HepG2 (cell line): ENCODE data around the gene ZNF385B. TPM values are rescaled to one million over a fixed set of nuclear protein-coding genes. Genes with fewer than 3 reads are reported as not detected.

Experiments used
- ATAC-seq: fragments of 200-7000 bp; cut with Tn5 transposase; 3 replicates; pipeline ENCODE4 v1.9.1; 2020; ENCODE audit warnings: mild to moderate bottlenecking, moderate library complexity
- BruUV-seq: library from RNA; stranded (reverse); fragments of 400-500 nt; replicated peaks from 2 replicates; lab custom pipeline; 2021; lab: Mats Ljungman, UMichigan
- CTCF ChIA-PET: fragments of 300-600 bp; formaldehyde crosslinking; extraction: SDS; loops from one replicate; lab custom pipeline; 2021; ENCODE audit warnings: low total read pairs, inconsistent platforms, low intra/inter-chr PET ratio; lab: Yijun Ruan, JAX
- POLR2A ChIA-PET: fragments of 350-600 bp; sonication (Branson Sonifier 250); formaldehyde crosslinking; loops from one replicate; lab custom pipeline; 2020; ENCODE audit warnings: antibody characterized with exemption, inconsistent platforms; lab: Yijun Ruan, JAX
- DNase-seq: peaks from one replicate; pipeline ENCODE4 v3.0.0-alpha.2; 2015; ENCODE audit warnings: low spot score
- FAIRE-seq: peaks from 3 replicates; lab custom pipeline; 2011; peaks lifted over from hg19 to GRCh38; lab: Jason Lieb, UNC
- H2AFZ ChIP-seq: one replicate; pipeline ENCODE4 v1.6.1; 2011; ENCODE audit warnings: low read length, inconsistent platforms
- H3K27ac ChIP-seq: fragments of 300-600 bp; 3 replicates; pipeline ENCODE4 v1.8.0; 2011; ENCODE audit warnings: mixed run types, mild to moderate bottlenecking, mixed read lengths, low read length, inconsistent platforms; ENCODE audit not compliant: insufficient read depth; ENCODE audit errors: extremely low read length
- H3K27me3 ChIP-seq, 2 experiments: fragments of 200-600 bp in 1 of 2; 2 replicates in 1 of 2; 3 replicates in 1 of 2; pipeline versions ENCODE4 v1.6.0 to v1.8.0; 2011; ENCODE audit warnings: low read length in 2 of 2, mild to moderate bottlenecking in 2 of 2, moderate library complexity in 2 of 2, inconsistent platforms in 1 of 2; ENCODE audit not compliant: insufficient read depth in 2 of 2, control insufficient read depth in 1 of 2
- H3K36me3 ChIP-seq, 2 experiments: fragments of 200-600 bp in 1 of 2; replicated peaks in 1 of 2; 2 replicates in 1 of 2; 3 replicates in 1 of 2; pipeline versions ENCODE4 v1.5.1 to v1.8.0; 2011; ENCODE audit warnings: low read length in 2 of 2, inconsistent platforms in 1 of 2; ENCODE audit not compliant: insufficient read depth in 2 of 2, control insufficient read depth in 1 of 2
- H3K4me1 ChIP-seq: 2 replicates; pipeline ENCODE4 v1.5.1; 2012; ENCODE audit warnings: low read length, inconsistent platforms; ENCODE audit not compliant: insufficient read depth
- H3K4me2 ChIP-seq: 2 replicates; pipeline ENCODE4 v1.6.0; 2011; ENCODE audit warnings: low read depth, low read length, inconsistent platforms
- H3K4me3 ChIP-seq, 3 experiments: fragments of 200-600 bp in 1 of 3; sonication (generic), shearing (Covaris generic) in 1 of 3; replicated peaks in 1 of 3; 2 replicates each; pipeline ENCODE4 v1.5.1; 2011 to 2016; ENCODE audit warnings: low read length in 3 of 3, inconsistent platforms in 2 of 3, low read depth in 2 of 3, mild to moderate bottlenecking in 2 of 3, control low read depth in 1 of 3, mixed read lengths in 1 of 3; ENCODE audit not compliant: insufficient read depth in 1 of 3
- H3K79me2 ChIP-seq: one replicate; pipeline ENCODE4 v1.6.1; 2011; ENCODE audit warnings: low read length, inconsistent platforms; ENCODE audit not compliant: insufficient read depth
- H3K9ac ChIP-seq: 2 replicates; pipeline ENCODE4 v1.6.0; 2011; ENCODE audit warnings: mild to moderate bottlenecking, low read depth, low read length, inconsistent platforms; ENCODE audit not compliant: insufficient read depth
- H3K9me3 ChIP-seq: 2 replicates; pipeline ENCODE4 v1.5.1; 2012; ENCODE audit warnings: mild to moderate bottlenecking, low read length
- H4K20me1 ChIP-seq: 2 replicates; pipeline ENCODE4 v1.6.0; 2011; ENCODE audit warnings: inconsistent platforms, mild to moderate bottlenecking, low read length, moderate library complexity; ENCODE audit not compliant: insufficient read depth
- AKAP8 ChIP-seq: sonication (generic); formaldehyde crosslinking; IDR thresholded peaks from 2 replicates; pipeline ENCODE4 v1.5.1; 2020; ENCODE audit warnings: mild to moderate bottlenecking, missing genetic modification reagents
- CSRNP1 ChIP-seq: sonication (generic); formaldehyde crosslinking; IDR thresholded peaks from 2 replicates; pipeline ENCODE4 v1.8.1; 2023; ENCODE audit warnings: mild to moderate bottlenecking, missing genetic modification reagents
- HMGA1 ChIP-seq: sonication (generic); formaldehyde crosslinking; conservative IDR thresholded peaks from 2 replicates; pipeline ENCODE4 v1.4.0; 2020; ENCODE audit warnings: missing genetic modification reagents
- KLF6 ChIP-seq: IDR thresholded peaks from 2 replicates; pipeline ENCODE4 v1.8.0; 2016; ENCODE audit warnings: missing biosample characterization, missing genetic modification reagents
- SRY ChIP-seq: sonication (generic); formaldehyde crosslinking; IDR thresholded peaks from 2 replicates; pipeline ENCODE4 v1.8.0; 2022; ENCODE audit warnings: mild to moderate bottlenecking, missing genetic modification reagents
- ZBTB34 ChIP-seq: sonication (generic); formaldehyde crosslinking; IDR thresholded peaks from 2 replicates; pipeline ENCODE4 v1.8.0; 2022; ENCODE audit warnings: mild to moderate bottlenecking, missing genetic modification reagents
- ZC3H13 ChIP-seq: sonication (generic); formaldehyde crosslinking; IDR thresholded peaks from 2 replicates; pipeline ENCODE4 v1.8.1; 2023; ENCODE audit warnings: mild to moderate bottlenecking, missing genetic modification reagents, moderate library complexity
- ZC3H4 ChIP-seq: sonication (generic); formaldehyde crosslinking; IDR thresholded peaks from 2 replicates; pipeline ENCODE4 v1.4.0; 2020; ENCODE audit warnings: missing genetic modification reagents, borderline replicate concordance
- ZNF264 ChIP-seq: sonication (generic); formaldehyde crosslinking; IDR thresholded peaks from 2 replicates; pipeline ENCODE4 v1.4.0; 2020; ENCODE audit warnings: missing genetic modification reagents
- ZNF777 ChIP-seq: sonication (generic); formaldehyde crosslinking; IDR thresholded peaks from 2 replicates; pipeline ENCODE4 v1.4.0; 2020; ENCODE audit warnings: missing genetic modification reagents
- WGBS: methylation state at CpG from one replicate; pipeline ENCODE4 v1.1.6; 2017; ENCODE audit warnings: low lambda C conversion rate; 5-methylcytosine and 5-hydroxymethylcytosine counted together
- in situ Hi-C: cut with HindIII; loops from 2 replicates; pipeline ENCODE4 v1.10.0; 2017; ENCODE audit warnings: low pct_unique_long_range_greater_than_20kb; ENCODE audit not compliant: extremely low pct_ligation_motif_present
- intact Hi-C: fragments of 100-400 bp; cut with micrococcal nuclease; formaldehyde crosslinking; loops from one replicate; pipeline ENCODE4 v1.10.0; 2022; ENCODE audit not compliant: unreplicated experiment
- polyA plus RNA-seq, 8 experiments: library from polyadenylated mRNA; depleted of rRNA in 3 of 8; stranded (reverse) in 7 of 8; unstranded in 1 of 8; fragments of >200 nt; fragmentation: Illumina TruSeq in 4 of 8; extraction: Trizol in 4 of 8; gene quantifications; 2 replicates each; pipeline versions ENCODE4 v1.2.1 to v1.2.3, GENCODE V29; 2011 to 2016; ENCODE audit warnings: low read depth in 4 of 8, missing spikeins in 1 of 8, mixed read lengths in 1 of 8; ENCODE audit not compliant: insufficient read depth in 1 of 8
- total RNA-seq, 5 experiments: library from RNA; depleted of rRNA; stranded (reverse); fragments of >200 nt; fragmentation: Illumina TruSeq; extraction: Trizol; gene quantifications; 2 replicates each; pipeline ENCODE4 v1.2.3, GENCODE V29; 2016; ENCODE audit warnings: low read depth in 1 of 5
- TF ChIP-seq, protein P1 (sequence below): sonication (generic); formaldehyde crosslinking; conservative IDR thresholded peaks from 2 replicates; pipeline ENCODE4 v1.5.0; 2020; ENCODE audit warnings: missing genetic modification reagents

Gene ZNF385B
- total and polyA plus RNA-seq, 2 of the 13 experiments (the other 11 are each of a cell fraction or from before 2014, with no cell fraction given) = 3.3 to 6.7 TPM

GRCh38 chr2:179556425-179556824, 305.0 kb downstream of the ZNF385B start:
- Histone ChIP-seq H3K79me2 (peaks cover under 1% of the 10 kb centered on the region), H3K36me3 (no peaks in the 10 kb centered on the region), H3K9me3 (no peaks in the 10 kb centered on the region), H3K4me2 (no peak overlapping the region), H3K27me3 (no peaks in the 10 kb centered on the region), H3K4me3 (no peak overlapping the region), H3K9ac (no peak overlapping the region), H4K20me1 (no peaks in the 10 kb centered on the region), H2AFZ (no peak overlapping the region), H3K27ac (peak overlapping the region; percentile 38), H3K4me1 (peaks cover 59% of the 10 kb centered on the region)
- BruUV-seq = no TSS peak
- CTCF ChIA-PET = no interaction called here
- intact Hi-C loops = no loop called here
- no peak for TF ChIP-seq ZNF264
- no peak for TF ChIP-seq ZNF777 (CRISPR knock-in tag)
- TF ChIP-seq HMGA1 (CRISPR knock-in tag) = no peak
- no peak for TF ChIP-seq SRY (CRISPR knock-in tag)
- TF ChIP-seq ZC3H4 = no peak
- TF ChIP-seq, protein P1, sequence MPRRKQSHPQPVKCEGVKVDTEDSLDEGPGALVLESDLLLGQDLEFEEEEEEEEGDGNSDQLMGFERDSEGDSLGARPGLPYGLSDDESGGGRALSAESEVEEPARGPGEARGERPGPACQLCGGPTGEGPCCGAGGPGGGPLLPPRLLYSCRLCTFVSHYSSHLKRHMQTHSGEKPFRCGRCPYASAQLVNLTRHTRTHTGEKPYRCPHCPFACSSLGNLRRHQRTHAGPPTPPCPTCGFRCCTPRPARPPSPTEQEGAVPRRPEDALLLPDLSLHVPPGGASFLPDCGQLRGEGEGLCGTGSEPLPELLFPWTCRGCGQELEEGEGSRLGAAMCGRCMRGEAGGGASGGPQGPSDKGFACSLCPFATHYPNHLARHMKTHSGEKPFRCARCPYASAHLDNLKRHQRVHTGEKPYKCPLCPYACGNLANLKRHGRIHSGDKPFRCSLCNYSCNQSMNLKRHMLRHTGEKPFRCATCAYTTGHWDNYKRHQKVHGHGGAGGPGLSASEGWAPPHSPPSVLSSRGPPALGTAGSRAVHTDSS (CRISPR knock-in tag) = no peak
- in situ Hi-C loops = no loop called here
- no peak for DNase-seq
- POLR2A ChIA-PET = interaction anchor here (1.0 kb wide), 1 partner anchor 10 kb away, joined by 3 read pairs; no protein-coding TSS in a partner anchor
- FAIRE-seq = no peak
- over 99% methylated on average over 6 of the region's 6 CpGs for WGBS
- no peak for ATAC-seq

- Histone ChIP-seq H4K20me1 (no peaks in the 10 kb centered on the region), H3K27ac (no peak overlapping the region), H2AFZ (no peak overlapping the region), H3K4me1 (peaks cover 59% of the 10 kb centered on the region), H3K4me3 (no peak overlapping the region), H3K9me3 (no peaks in the 10 kb centered on the region), H3K9ac (no peak overlapping the region), H3K79me2 (no peaks in the 10 kb centered on the region), H3K36me3 (no peaks in the 10 kb centered on the region), H3K4me2 (no peak overlapping the region), H3K27me3 (no peaks in the 10 kb centered on the region)
- intact Hi-C loops (no loop called here), in situ Hi-C loops (no loop called here)
- POLR2A ChIA-PET = interaction anchor here (1.6 kb wide), 1 partner anchor 12 kb away, joined by 4 read pairs; no protein-coding TSS in a partner anchor
- 81% methylated on average over 6 of the region's 6 CpGs for WGBS
- FAIRE-seq (no peak), DNase-seq (no peak), ATAC-seq (no peak)
- BruUV-seq = no TSS peak
- CTCF ChIA-PET = no interaction called here
- no peak for TF ChIP-seq ZC3H13 (CRISPR knock-in tag)
- TF ChIP-seq CSRNP1 (CRISPR knock-in tag) = no peak
- no peak for TF ChIP-seq KLF6 (CRISPR knock-in tag)
- TF ChIP-seq AKAP8 (CRISPR knock-in tag) = no peak
- no peak for TF ChIP-seq ZBTB34 (CRISPR knock-in tag)
These were observed 305.6 kb downstream of the ZNF385B start for GRCh38 chr2:179555691-179556283.
